K562 (cell line): ENCODE measurements around the gene ANKS1B. TPM values are rescaled to one million over a fixed set of nuclear protein-coding genes. Genes with fewer than 3 reads are reported as not detected.

ENCODE experiments used
- ATAC-seq: fragments of 200-7000 bp; cut with Tn5 transposase; 3 replicates; pipeline ENCODE4 v1.9.1; 2020; ENCODE audit warnings: moderate library complexity
- BruUV-seq: library from RNA; stranded (reverse); fragments of 400-500 nt; replicated peaks from 2 replicates; lab custom pipeline; 2021; lab: Mats Ljungman, UMichigan
- CTCF ChIA-PET: fragments of 300-600 bp; formaldehyde crosslinking; extraction: SDS; loops from one replicate; lab custom pipeline; 2021; ENCODE audit warnings: low intra/inter-chr PET ratio; lab: Yijun Ruan, JAX
- POLR2A ChIA-PET: fragments of 300-600, 350-650 bp; sonication (Branson Sonifier 250); formaldehyde crosslinking; extraction: SDS; loops from one replicate; lab custom pipeline; 2021; ENCODE audit warnings: antibody characterized with exemption, inconsistent platforms; lab: Yijun Ruan, JAX
- DNase-seq, 4 experiments: peaks; one replicate each; pipeline versions ENCODE4 v3.0.0 to v3.0.0-alpha.2; 2011 to 2018; ENCODE audit warnings: low spot score in 3 of 4, mixed read lengths in 3 of 4; ENCODE audit errors: extremely low read depth in 1 of 4
- FAIRE-seq: peaks from 2 replicates; lab custom pipeline; 2011; peaks lifted over from hg19 to GRCh38; lab: Jason Lieb, UNC
- H2AFZ ChIP-seq: 2 replicates; pipeline ENCODE4 v1.6.0; 2011; ENCODE audit warnings: low read depth, low read length, control low read depth, inconsistent platforms
- H3K27ac ChIP-seq: fragments of 200-600 bp; 3 replicates; pipeline ENCODE4 v1.8.0; 2011; ENCODE audit warnings: low read depth, mild to moderate bottlenecking, control low read depth, inconsistent platforms, low read length, moderate library complexity, mixed read lengths; ENCODE audit errors: extremely low read depth
- H3K27me3 ChIP-seq, 2 experiments: fragments of 300-600 bp in 1 of 2; 2 replicates in 1 of 2; 3 replicates in 1 of 2; pipeline versions ENCODE4 v1.6.0 to v1.8.0; 2011; ENCODE audit warnings: inconsistent platforms in 2 of 2, low read length in 2 of 2, mild to moderate bottlenecking in 1 of 2, mixed read lengths in 1 of 2, moderate library complexity in 1 of 2; ENCODE audit not compliant: control insufficient read depth in 2 of 2, insufficient read depth in 2 of 2
- H3K36me3 ChIP-seq: fragments of 300-600 bp; 3 replicates; pipeline ENCODE4 v1.8.0; 2011; ENCODE audit warnings: mild to moderate bottlenecking, low read length, inconsistent platforms; ENCODE audit not compliant: control insufficient read depth, insufficient read depth
- H3K4me1 ChIP-seq, 2 experiments: fragments of 200-600 bp in 1 of 2; replicated peaks in 1 of 2; 2 replicates in 1 of 2; 3 replicates in 1 of 2; pipeline versions ENCODE4 v1.5.1 to v1.8.0; 2011; ENCODE audit warnings: inconsistent platforms in 2 of 2, low read length in 2 of 2, mild to moderate bottlenecking in 1 of 2, mixed read lengths in 1 of 2, moderate library complexity in 1 of 2; ENCODE audit not compliant: control insufficient read depth in 2 of 2, insufficient read depth in 2 of 2
- H3K4me2 ChIP-seq: 2 replicates; pipeline ENCODE4 v1.6.1; 2011; ENCODE audit warnings: low read length, control low read depth, inconsistent platforms, mixed read lengths; ENCODE audit not compliant: insufficient read depth
- H3K4me3 ChIP-seq: fragments of 200-600 bp; sonication (generic), shearing (Covaris generic); 2 replicates; pipeline ENCODE4 v1.5.1; 2016; ENCODE audit warnings: control low read depth, inconsistent platforms
- H3K79me2 ChIP-seq: fragments of 200-600 bp; 3 replicates; pipeline ENCODE4 v1.8.0; 2011; ENCODE audit warnings: low read length, inconsistent platforms; ENCODE audit not compliant: control insufficient read depth, insufficient read depth
- H3K9ac ChIP-seq, 2 experiments: 2 replicates each; pipeline versions ENCODE4 v1.6.0 to v1.6.1; 2011; ENCODE audit warnings: low read depth in 2 of 2, low read length in 2 of 2, control low read depth in 1 of 2, inconsistent platforms in 1 of 2, mild to moderate bottlenecking in 1 of 2, mixed read lengths in 1 of 2; ENCODE audit not compliant: insufficient read depth in 1 of 2
- H3K9me1 ChIP-seq: one replicate; pipeline ENCODE4 v1.6.0; 2011; ENCODE audit warnings: inconsistent platforms, mild to moderate bottlenecking, low read length, moderate library complexity; ENCODE audit not compliant: control insufficient read depth, insufficient read depth
- H3K9me3 ChIP-seq: replicated peaks from 2 replicates; pipeline ENCODE4 v1.5.1; 2011; ENCODE audit warnings: low read depth, low read length, inconsistent platforms; ENCODE audit not compliant: control insufficient read depth, insufficient read depth
- H4K20me1 ChIP-seq: replicated peaks from 2 replicates; pipeline ENCODE4 v1.6.1; 2011; ENCODE audit warnings: low read length, inconsistent platforms, mixed read lengths; ENCODE audit not compliant: control insufficient read depth, insufficient read depth
- ELF4 ChIP-seq: fragments of 450-650 bp; formaldehyde crosslinking; IDR thresholded peaks from 2 replicates; pipeline ENCODE4 v1.4.0; 2022; ENCODE audit warnings: missing genetic modification characterization
- ILF3 ChIP-seq: fragments of 450-650 bp; IDR thresholded peaks from 2 replicates; pipeline ENCODE4 v1.6.1; 2018; ENCODE audit warnings: antibody characterized with exemption, mild to moderate bottlenecking, moderate library complexity, borderline replicate concordance
- RBM25 ChIP-seq: fragments of 200-400 bp; formaldehyde crosslinking; IDR thresholded peaks from 2 replicates; pipeline ENCODE4 v1.6.1; 2018; ENCODE audit warnings: low read length, low read depth, moderate library complexity; ENCODE audit not compliant: severe bottlenecking
- STAT5B ChIP-seq: fragments of 250-450 bp; sonication (Bioruptor Pico); IDR thresholded peaks from 2 replicates; pipeline ENCODE4 v1.8.0; 2021; ENCODE audit warnings: mild to moderate bottlenecking, inconsistent platforms
- TEAD1 ChIP-seq, 2 experiments: fragments of 450-650 bp in 1 of 2; sonication (generic) in 1 of 2; formaldehyde crosslinking; IDR thresholded peaks; 2 replicates each; pipeline versions ENCODE4 v1.4.0 to v1.8.0; 2020 to 2022; ENCODE audit warnings: mild to moderate bottlenecking in 2 of 2, missing genetic modification reagents in 1 of 2
- ZNF174 ChIP-seq: fragments of 250-450 bp; sonication (Bioruptor Pico); IDR thresholded peaks from 2 replicates; pipeline ENCODE4 v1.4.0; 2020; ENCODE audit warnings: mild to moderate bottlenecking
- ZNF431 ChIP-seq: sonication (generic); formaldehyde crosslinking; IDR thresholded peaks from 2 replicates; pipeline ENCODE4 v1.8.0; 2022; ENCODE audit warnings: mild to moderate bottlenecking, missing genetic modification reagents
- ZNF785 ChIP-seq: fragments of 250-450 bp; sonication (Bioruptor Pico); IDR thresholded peaks from 2 replicates; pipeline ENCODE4 v1.4.0; 2020; ENCODE audit warnings: mild to moderate bottlenecking
- WGBS: fragments of 100-300 bp; shearing (Covaris generic); methylation state at CpG from one replicate; pipeline ENCODE4 v1.1.6; 2016; ENCODE audit warnings: low coverage, mixed read lengths; ENCODE audit not compliant: insufficient coverage; ENCODE audit errors: missing lambda C conversion rate; 5-methylcytosine and 5-hydroxymethylcytosine counted together
- in situ Hi-C: fragments of 300-500 bp; cut with MboI; formaldehyde crosslinking; loops from 4 replicates; pipeline ENCODE4 v1.15.0; 2018; ENCODE audit warnings: inconsistent platforms, mixed read lengths
- intact Hi-C: fragments of 100-400 bp; cut with micrococcal nuclease; formaldehyde crosslinking; loops from 2 replicates; pipeline ENCODE4 v1.14.2; 2022
- polyA plus RNA-seq, 8 experiments: library from polyadenylated mRNA; depleted of rRNA in 4 of 8; stranded (reverse) in 5 of 8; unstranded in 3 of 8; fragments of >200 nt; fragmentation: Nextera tagmentation in 2 of 8; fragmentation: Illumina TruSeq in 1 of 8; extraction: Ambion mirVana in 2 of 8; extraction: Trizol in 1 of 8; gene quantifications; 2 replicates each; pipeline versions ENCODE4 v1.2.1 to v1.2.3, GENCODE V29; 2011 to 2014; ENCODE audit warnings: inconsistent platforms in 1 of 8, missing spikeins in 1 of 8
- total RNA-seq, 7 experiments: library from RNA; depleted of rRNA in 6 of 7; stranded (reverse); fragments of >200 nt in 6 of 7; fragmentation: Illumina TruSeq in 2 of 7; extraction: Trizol in 2 of 7; gene quantifications; 2 replicates each; pipeline versions ENCODE4 v1.2.1 to v1.2.3, GENCODE V29; 2011 to 2021; ENCODE audit warnings: low replicate concordance in 1 of 7
- TF ChIP-seq, protein P1 (sequence below): sonication (generic); formaldehyde crosslinking; IDR thresholded peaks from 2 replicates; pipeline ENCODE4 v1.8.0; 2022; ENCODE audit warnings: mild to moderate bottlenecking, missing genetic modification reagents, borderline replicate concordance
- TF ChIP-seq, protein P2 (sequence below): fragments of 250-450 bp; sonication (Bioruptor Pico); IDR thresholded peaks from 2 replicates; pipeline ENCODE4 v1.8.0; 2021; ENCODE audit warnings: moderate library complexity, mild to moderate bottlenecking, inconsistent platforms

The ANKS1B gene
- total and polyA plus RNA-seq, 9 of the 15 experiments (the other 6 are each of a cell fraction or from before 2014, with no cell fraction given) = 0.04 to 0.47 (median 0.28) TPM; not detected in 4

DNA sequence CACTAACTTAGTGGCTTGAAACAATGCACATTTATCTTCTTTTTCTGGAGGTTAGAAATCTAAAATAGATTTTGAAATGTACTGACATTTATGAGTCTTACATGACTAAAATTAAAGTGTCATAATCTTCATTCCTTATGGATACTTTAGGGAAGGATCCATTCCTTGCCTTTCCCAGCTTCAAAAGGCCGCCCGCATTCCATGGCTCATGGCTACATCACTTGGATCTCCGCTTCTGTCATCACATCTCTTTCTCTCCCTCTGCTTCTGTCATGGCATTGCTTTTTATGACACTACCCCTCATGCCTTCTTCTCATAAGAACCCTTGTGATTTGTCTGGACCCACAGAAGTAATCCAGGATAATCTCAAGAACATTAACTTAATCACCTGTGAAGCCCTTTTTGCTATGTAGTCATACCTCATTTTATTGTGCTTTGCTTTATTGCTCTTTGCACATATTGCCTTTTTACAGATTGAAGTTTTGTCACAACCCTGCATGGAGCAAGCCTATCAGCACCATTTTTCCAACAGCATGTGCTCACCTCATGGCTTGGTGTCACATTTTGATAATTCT lies 270.7 kb downstream of the ANKS1B start:
- FAIRE-seq = no peak

More for the DNA sequence above, 270.7 kb downstream of the ANKS1B start:
- Histone ChIP-seq H3K9me3 (no peaks in the 10 kb centered on the region), H3K4me3 (no peak overlapping the region), H3K36me3 (no peaks in the 10 kb centered on the region), H2AFZ (no peak overlapping the region), H3K27me3 (no peaks in the 10 kb centered on the region), H3K4me1 (no peaks in the 10 kb centered on the region)
- POLR2A ChIA-PET = no interaction called here
- ATAC-seq = no peak
- DNase-seq = no peak
- TF ChIP-seq TEAD1 (CRISPR knock-in tag; IDR thresholded peaks at IDR 0.05) (no peak), RBM25 (no peak), ZNF431 (CRISPR knock-in tag) (no peak), ELF4 (no peak), ZNF785 (no peak), STAT5B (CRISPR knock-in tag) (no peak), ZNF174 (CRISPR knock-in tag) (no peak), ILF3 (no peak)
- TF ChIP-seq, protein P1, sequence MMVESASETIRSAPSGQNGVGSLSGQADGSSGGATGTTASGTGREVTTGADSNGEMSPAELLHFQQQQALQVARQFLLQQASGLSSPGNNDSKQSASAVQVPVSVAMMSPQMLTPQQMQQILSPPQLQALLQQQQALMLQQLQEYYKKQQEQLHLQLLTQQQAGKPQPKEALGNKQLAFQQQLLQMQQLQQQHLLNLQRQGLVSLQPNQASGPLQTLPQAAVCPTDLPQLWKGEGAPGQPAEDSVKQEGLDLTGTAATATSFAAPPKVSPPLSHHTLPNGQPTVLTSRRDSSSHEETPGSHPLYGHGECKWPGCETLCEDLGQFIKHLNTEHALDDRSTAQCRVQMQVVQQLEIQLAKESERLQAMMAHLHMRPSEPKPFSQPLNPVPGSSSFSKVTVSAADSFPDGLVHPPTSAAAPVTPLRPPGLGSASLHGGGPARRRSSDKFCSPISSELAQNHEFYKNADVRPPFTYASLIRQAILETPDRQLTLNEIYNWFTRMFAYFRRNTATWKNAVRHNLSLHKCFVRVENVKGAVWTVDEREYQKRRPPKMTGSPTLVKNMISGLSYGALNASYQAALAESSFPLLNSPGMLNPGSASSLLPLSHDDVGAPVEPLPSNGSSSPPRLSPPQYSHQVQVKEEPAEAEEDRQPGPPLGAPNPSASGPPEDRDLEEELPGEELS (CRISPR knock-in tag) = no peak
- TF ChIP-seq, protein P2, sequence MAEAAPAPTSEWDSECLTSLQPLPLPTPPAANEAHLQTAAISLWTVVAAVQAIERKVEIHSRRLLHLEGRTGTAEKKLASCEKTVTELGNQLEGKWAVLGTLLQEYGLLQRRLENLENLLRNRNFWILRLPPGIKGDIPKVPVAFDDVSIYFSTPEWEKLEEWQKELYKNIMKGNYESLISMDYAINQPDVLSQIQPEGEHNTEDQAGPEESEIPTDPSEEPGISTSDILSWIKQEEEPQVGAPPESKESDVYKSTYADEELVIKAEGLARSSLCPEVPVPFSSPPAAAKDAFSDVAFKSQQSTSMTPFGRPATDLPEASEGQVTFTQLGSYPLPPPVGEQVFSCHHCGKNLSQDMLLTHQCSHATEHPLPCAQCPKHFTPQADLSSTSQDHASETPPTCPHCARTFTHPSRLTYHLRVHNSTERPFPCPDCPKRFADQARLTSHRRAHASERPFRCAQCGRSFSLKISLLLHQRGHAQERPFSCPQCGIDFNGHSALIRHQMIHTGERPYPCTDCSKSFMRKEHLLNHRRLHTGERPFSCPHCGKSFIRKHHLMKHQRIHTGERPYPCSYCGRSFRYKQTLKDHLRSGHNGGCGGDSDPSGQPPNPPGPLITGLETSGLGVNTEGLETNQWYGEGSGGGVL (CRISPR knock-in tag) = no peak
- TF ChIP-seq, all 486 proteins: peak for 0
- in situ Hi-C loops (no loop called here), intact Hi-C loops (no loop called here)
- WGBS = 0% methylated on average over 3 of the region's 3 CpGs
- BruUV-seq = no TSS peak
- Histone ChIP-seq H3K9ac (no peak overlapping the region), H3K79me2 (no peaks in the 10 kb centered on the region), H3K27ac (no peak overlapping the region), H3K9me1 (no peaks in the 10 kb centered on the region), H4K20me1 (no peaks in the 10 kb centered on the region), H3K4me2 (no peak overlapping the region)
- CTCF ChIA-PET = no interaction called here
